ENCODE data around the gene PIGC. TPM values are rescaled to one million over a fixed set of nuclear protein-coding genes. Genes with fewer than 3 reads are reported as not detected.

Gene PIGC
- total and polyA plus RNA-seq, 7 donors: 15.3 to 37.4 (median 22.3) TPM

GRCh38 chr1:172405912-172406311 is 38.0 kb downstream of the PIGC start:
- intact Hi-C loops (cut with DNase I): no loop called here
- H3K36me3 ChIP-seq: no peaks in the 10 kb centered on the region
- H3K9me3 ChIP-seq: no peaks in the 10 kb centered on the region
- no peak overlapping the region for H3K27ac ChIP-seq
- no peak overlapping the region for H3K4me3 ChIP-seq
- H3K4me1 ChIP-seq: peaks cover 0 to 9% (median 3%) of the 10 kb centered on the region in 4 donors
- no peak for TF ChIP-seq EP300 (IDR thresholded peaks at IDR 0.05)
- no peak for TF ChIP-seq POLR2A (IDR thresholded peaks at IDR 0.05)
- TF ChIP-seq POLR2AphosphoS5 (IDR thresholded peaks at IDR 0.05): no peak
- TF ChIP-seq, protein P1, sequence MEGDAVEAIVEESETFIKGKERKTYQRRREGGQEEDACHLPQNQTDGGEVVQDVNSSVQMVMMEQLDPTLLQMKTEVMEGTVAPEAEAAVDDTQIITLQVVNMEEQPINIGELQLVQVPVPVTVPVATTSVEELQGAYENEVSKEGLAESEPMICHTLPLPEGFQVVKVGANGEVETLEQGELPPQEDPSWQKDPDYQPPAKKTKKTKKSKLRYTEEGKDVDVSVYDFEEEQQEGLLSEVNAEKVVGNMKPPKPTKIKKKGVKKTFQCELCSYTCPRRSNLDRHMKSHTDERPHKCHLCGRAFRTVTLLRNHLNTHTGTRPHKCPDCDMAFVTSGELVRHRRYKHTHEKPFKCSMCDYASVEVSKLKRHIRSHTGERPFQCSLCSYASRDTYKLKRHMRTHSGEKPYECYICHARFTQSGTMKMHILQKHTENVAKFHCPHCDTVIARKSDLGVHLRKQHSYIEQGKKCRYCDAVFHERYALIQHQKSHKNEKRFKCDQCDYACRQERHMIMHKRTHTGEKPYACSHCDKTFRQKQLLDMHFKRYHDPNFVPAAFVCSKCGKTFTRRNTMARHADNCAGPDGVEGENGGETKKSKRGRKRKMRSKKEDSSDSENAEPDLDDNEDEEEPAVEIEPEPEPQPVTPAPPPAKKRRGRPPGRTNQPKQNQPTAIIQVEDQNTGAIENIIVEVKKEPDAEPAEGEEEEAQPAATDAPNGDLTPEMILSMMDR (IDR thresholded peaks at IDR 0.05): no peak
- no peaks in the 10 kb centered on the region for H3K27me3 ChIP-seq
- DNase-seq: no peak

DNA sequence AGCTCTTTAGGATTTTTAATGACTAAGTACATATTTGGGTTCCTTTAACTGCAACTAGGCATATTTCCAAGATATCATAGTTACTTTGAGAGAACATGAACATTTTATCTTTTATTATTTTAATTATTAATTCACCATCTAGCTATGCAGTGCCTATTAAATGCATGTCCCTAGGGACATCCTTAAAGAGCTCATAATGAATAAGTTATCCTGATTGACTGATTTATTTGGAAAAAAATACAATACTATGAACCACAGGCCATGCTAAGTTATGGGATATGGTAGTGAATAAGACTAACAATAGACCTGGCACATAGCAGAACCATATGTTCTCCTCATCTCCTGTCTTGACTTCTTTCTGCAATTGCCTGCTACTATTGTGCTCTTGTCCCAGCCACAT is 39.7 kb downstream of the PIGC start:
- Histone ChIP-seq H3K36me3 (no peaks in the 10 kb centered on the region), H3K27me3 (no peaks in the 10 kb centered on the region), H3K4me1 (peaks cover 0 to 26% (median 19%) of the 10 kb centered on the region in 4 donors), H3K27ac (no peak overlapping the region), H3K9me3 (no peaks in the 10 kb centered on the region), H3K4me3 (no peak overlapping the region)
- TF ChIP-seq POLR2AphosphoS5 (IDR thresholded peaks at IDR 0.05) (no peak), EP300 (IDR thresholded peaks at IDR 0.05) (no peak), POLR2A (IDR thresholded peaks at IDR 0.05) (no peak)
- TF ChIP-seq, protein P1 (IDR thresholded peaks at IDR 0.05): no peak
- no peak for DNase-seq
- intact Hi-C loops (cut with DNase I): loop anchor here (5.0 kb wide), 2 partner anchors 117 to 132 kb away; no protein-coding TSS in a partner anchor

DNA sequence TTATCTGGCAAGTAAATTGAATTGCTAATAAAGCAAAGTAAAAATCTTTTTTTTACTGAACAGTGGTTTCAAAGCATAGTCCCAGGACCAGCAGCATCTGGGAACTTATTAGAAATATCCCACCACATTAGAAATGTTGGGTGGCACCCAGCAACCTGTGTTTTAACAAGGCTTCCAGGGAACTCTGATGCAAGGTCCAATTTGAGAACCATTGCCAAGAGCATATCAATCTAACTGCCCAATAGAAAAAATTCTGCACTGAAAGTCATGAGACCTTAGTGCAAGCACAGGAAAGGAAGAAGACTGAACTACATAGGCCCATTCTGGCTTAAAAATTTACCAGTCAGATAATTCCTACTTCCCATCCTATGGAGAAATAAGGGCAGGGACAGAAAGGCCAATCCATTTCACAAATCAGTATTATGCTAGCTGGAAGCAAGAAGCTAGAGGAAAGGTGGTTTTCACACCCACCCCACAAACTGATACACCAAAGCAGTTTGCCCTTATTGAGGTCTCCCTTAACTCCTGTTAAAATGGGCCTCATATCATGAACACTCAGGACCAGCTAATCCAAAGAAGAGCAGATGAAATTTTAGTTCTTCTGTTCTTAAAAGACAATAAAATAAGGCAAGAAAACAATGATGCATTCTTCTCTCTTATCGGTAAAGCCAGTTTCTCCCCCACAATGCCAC is 40.8 kb downstream of the PIGC start:
- WGBS, 2 donors: 81 to 89% methylated on average over 1 of the region's 1 CpG
- H3K36me3 ChIP-seq: no peaks in the 10 kb centered on the region
- TF ChIP-seq POLR2A (IDR thresholded peaks at IDR 0.05) (no peak), EP300 (IDR thresholded peaks at IDR 0.05) (no peak), POLR2AphosphoS5 (IDR thresholded peaks at IDR 0.05) (no peak)
- TF ChIP-seq, protein P1 (IDR thresholded peaks at IDR 0.05): no peak
- intact Hi-C loops (cut with DNase I): loop anchor here (5.0 kb wide), 2 partner anchors 116 to 131 kb away; no protein-coding TSS in a partner anchor
- H3K9me3 ChIP-seq: no peaks in the 10 kb centered on the region
- no peak overlapping the region for H3K4me3 ChIP-seq
- no peaks in the 10 kb centered on the region for H3K27me3 ChIP-seq
- H3K4me1 ChIP-seq: peaks cover 0 to 37% (median 30%) of the 10 kb centered on the region in 4 donors
- no peak for DNase-seq
- no peak overlapping the region for H3K27ac ChIP-seq

DNA sequence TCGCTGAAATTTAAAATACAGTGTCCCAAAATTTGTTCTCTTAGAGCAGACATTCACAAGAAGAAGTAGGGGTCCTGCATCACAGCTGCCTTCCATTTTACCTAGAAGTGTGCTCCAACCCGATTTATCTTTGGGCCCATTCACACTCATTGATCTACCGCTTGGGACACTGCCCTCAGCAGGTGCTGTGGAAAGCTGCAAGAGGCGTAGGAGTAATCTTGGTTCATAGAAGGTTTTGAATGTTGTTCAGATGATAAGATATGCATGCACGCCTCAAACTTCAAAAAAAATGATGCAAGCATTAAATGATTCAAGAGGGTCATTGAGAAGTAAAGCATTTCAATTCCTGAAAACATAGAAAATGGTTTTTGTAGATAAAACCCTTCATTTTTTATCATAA is 42.0 kb downstream of the PIGC start:
- no peaks in the 10 kb centered on the region for H3K36me3 ChIP-seq
- WGBS, 2 donors: 89 to 91% methylated on average over 5 of the region's 5 CpGs
- intact Hi-C loops (cut with DNase I): loop anchor here (1.0 to 5.0 kb wide), 3 partner anchors 115 to 312 kb away; no protein-coding TSS in a partner anchor

More for the DNA sequence above, 42.0 kb downstream of the PIGC start:
- Histone ChIP-seq H3K27ac (no peak overlapping the region), H3K27me3 (no peaks in the 10 kb centered on the region), H3K9me3 (no peaks in the 10 kb centered on the region), H3K4me3 (no peak overlapping the region), H3K4me1 (peaks cover 0 to 46% (median 41%) of the 10 kb centered on the region in 4 donors)
- no peak for DNase-seq
- no peak for TF ChIP-seq EP300 (IDR thresholded peaks at IDR 0.05)
- no peak for TF ChIP-seq POLR2AphosphoS5 (IDR thresholded peaks at IDR 0.05)
- no peak for TF ChIP-seq POLR2A (IDR thresholded peaks at IDR 0.05)
- TF ChIP-seq, protein P1 (IDR thresholded peaks at IDR 0.05): no peak
